22Rv1 (cell line): Measurements from ENCODE around the gene ERICH3.

Experiments
- ZFX ChIP-seq: fragments of 450-650 bp; IDR thresholded peaks from 2 replicates; pipeline ENCODE4 v1.6.1; 2017; ENCODE audit warnings: antibody characterized with exemption, borderline replicate concordance
- TF ChIP-seq, protein P1 (sequence below): fragments of 450-650 bp; IDR thresholded peaks from 2 replicates; pipeline ENCODE4 v1.5.1; 2017; ENCODE audit warnings: mild to moderate bottlenecking

DNA sequence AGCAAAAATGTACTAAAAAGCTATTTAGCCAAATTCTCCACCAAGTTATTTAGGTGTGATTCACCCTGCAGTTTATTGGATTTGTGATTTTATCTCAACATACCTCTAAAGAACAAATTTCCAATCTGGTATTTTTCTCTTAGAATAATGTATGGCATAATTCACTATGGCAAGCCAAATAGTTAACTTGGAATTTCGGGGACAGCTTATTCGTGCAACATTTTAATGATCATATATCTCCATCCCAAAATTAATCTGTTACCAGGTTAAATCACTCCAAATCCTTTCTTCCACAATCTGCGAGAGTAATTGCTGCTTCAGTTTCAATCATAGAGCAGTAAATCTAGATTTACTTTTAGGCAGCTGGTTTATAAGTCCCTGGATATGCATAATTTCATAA is 53.4 kb downstream of the ERICH3 start:
- TF ChIP-seq, protein P1, sequence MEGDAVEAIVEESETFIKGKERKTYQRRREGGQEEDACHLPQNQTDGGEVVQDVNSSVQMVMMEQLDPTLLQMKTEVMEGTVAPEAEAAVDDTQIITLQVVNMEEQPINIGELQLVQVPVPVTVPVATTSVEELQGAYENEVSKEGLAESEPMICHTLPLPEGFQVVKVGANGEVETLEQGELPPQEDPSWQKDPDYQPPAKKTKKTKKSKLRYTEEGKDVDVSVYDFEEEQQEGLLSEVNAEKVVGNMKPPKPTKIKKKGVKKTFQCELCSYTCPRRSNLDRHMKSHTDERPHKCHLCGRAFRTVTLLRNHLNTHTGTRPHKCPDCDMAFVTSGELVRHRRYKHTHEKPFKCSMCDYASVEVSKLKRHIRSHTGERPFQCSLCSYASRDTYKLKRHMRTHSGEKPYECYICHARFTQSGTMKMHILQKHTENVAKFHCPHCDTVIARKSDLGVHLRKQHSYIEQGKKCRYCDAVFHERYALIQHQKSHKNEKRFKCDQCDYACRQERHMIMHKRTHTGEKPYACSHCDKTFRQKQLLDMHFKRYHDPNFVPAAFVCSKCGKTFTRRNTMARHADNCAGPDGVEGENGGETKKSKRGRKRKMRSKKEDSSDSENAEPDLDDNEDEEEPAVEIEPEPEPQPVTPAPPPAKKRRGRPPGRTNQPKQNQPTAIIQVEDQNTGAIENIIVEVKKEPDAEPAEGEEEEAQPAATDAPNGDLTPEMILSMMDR: no peak
- TF ChIP-seq ZFX: no peak
